Measurements from ENCODE around the gene ACBD6. TPM values are rescaled to one million over a fixed set of nuclear protein-coding genes. Genes with fewer than 3 reads are reported as not detected.

Gene ACBD6
- total and polyA plus RNA-seq, 2 experiments from 2014 or later: 72.2 to 73.9 TPM

Other genes with a start within 250 kb of the ACBD6 start
- 0.21 and 1.1 TPM in 2 replicates for gene OVAAL, start 56.4 kb upstream of the ACBD6 start, total RNA-seq
- 0.91 and 2.5 TPM in 2 replicates for gene OVAAL, start 56.4 kb upstream of the ACBD6 start, polyA plus RNA-seq
- gene XPR1, start 129.4 kb upstream of the ACBD6 start, total RNA-seq: 29.3 and 36.4 TPM in 2 replicates
- gene XPR1, start 129.4 kb upstream of the ACBD6 start, polyA plus RNA-seq: 18.1 TPM in 2 replicates

Data from cardiac muscle cell (in vitro differentiated cells and primary cell).